Posterior vena cava (tissue), 2 donors: ENCODE results near the gene PTTG1IP. TPM values are rescaled to one million over a fixed set of nuclear protein-coding genes. Genes with fewer than 3 reads are reported as not detected.
"Not testable (repeated sequence)": the region's sequence is repeated elsewhere in the genome, so short reads cannot be mapped to it uniquely, and the experiment has no call there.

Experiments used
- DNase-seq: peaks from one replicate; pipeline ENCODE4 v3.0.0-alpha.2; 2020; ENCODE audit warnings: low spot score
- intact Hi-C, 2 donors: fragments of 100-400 bp; cut with DNase I; formaldehyde crosslinking; loops; one replicate each; pipeline versions ENCODE4 v1.14.1 to v1.14.2; 2022 to 2023
- total RNA-seq, 2 donors: library from RNA; stranded (reverse); fragmentation: NEBNext Ultra II Directional; extraction: Animal tissue kit (Norgen Biotek cat#: 25700); gene quantifications; one replicate each; pipeline ENCODE4 v1.2.1, GENCODE V29; 2021
- donor health status: DM: yes; HTN: yes; CAD: no.
- donor health status: DM: yes; HTN: yes; CAD: no.

Gene PTTG1IP
- total RNA-seq, 2 donors from 2014 or later = 202 to 246 TPM

DNA sequence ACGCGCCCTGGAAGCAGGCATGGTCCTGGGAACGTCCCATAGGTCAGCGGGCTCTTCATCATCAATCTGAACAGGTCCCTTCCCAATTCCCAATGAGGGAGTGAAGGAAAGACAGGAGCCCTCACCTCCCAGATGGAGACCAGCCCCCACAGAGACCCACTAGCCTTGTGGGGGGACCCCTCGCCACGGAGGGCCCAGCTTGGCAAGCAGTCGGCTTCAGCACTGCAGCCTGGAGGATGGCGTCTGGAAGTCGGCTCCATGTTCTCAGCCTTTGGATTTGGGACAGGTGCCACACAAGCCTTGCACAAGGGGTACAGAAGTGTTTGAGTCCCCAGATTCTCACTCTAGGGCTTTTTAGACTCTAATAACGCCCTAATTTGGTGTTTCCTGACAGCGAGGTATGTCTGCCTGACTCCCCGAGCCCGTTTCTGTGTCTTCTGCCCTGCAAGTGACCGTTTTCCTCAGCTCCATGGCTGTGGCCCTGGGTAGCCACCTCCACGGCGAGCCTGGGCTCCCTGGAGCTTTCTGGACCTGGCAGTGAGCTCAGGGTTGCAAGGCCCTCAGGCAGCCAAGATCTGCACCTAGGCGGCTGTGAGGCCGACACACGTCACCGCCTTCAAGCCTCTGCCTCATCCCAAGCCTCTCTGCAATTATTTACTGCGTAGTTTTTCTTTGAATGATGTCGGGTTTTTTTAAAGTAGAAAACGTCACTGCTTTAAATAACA is 30.6 kb downstream of the PTTG1IP start:
- DNase-seq = no peak
- intact Hi-C loops = no loop called here

DNA sequence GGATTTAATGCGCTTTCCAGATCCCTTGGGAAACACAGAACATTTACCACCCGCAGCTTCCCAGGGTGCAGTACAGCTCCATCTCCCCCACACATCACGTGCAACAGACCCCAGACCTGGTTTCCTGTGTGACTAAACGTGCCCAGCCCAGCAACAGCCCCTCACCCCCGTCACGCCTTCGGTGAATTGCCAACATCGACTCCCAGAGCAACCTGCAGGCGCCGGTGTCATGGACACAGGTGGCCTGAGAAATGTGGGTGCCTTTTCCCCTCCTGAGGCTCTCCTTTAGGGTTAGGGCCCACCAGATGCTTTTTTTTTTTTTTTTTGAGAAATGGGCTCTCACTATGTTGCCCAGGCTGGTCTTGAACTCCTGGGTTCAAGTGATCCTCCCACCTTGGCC is 31.4 kb downstream of the PTTG1IP start:
- intact Hi-C loops = no loop called here
- no peak for DNase-seq

DNA sequence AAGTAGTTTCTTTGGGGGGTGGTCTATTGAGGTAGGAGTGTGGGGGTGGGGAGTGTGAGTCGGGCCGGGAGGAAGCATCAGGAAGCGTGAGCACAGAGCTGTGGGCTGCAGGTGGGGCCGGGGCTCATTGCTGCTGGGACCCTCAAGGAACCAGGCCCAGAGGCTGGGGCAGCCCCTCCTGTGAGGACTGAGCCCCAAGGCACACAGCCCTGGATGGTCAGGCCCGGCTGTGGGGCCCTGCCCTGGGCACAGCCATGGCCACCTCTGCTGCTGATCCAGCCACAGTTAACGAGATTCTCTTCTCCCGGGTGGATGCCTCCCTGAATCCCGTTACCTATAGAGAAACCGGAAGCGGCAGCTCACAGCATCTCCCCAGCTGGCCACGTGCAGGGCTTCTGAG is 32.7 kb downstream of the PTTG1IP start:
- intact Hi-C loops = no loop called here
- DNase-seq = no peak

DNA sequence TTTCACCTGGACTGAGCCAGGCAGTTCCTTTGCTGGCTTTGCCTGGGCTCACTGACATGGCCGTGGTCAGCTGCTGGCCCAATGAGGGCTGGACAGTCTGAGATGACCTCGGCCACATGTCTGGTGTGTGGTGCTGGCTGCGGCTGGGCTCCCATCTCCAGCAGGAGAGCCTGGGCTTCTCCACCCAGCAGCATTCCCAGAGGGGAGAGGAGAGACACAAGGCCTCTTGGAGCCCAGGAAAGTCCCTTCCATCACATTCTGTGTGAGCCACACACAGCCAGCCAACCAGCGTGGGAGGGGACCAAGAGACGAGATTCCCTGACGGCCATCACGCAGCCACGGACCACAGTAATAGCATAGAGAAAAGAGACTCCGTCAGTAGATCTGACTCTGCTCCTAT is 34.5 kb downstream of the PTTG1IP start:
- intact Hi-C loops = no loop called here
- DNase-seq = no peak

DNA sequence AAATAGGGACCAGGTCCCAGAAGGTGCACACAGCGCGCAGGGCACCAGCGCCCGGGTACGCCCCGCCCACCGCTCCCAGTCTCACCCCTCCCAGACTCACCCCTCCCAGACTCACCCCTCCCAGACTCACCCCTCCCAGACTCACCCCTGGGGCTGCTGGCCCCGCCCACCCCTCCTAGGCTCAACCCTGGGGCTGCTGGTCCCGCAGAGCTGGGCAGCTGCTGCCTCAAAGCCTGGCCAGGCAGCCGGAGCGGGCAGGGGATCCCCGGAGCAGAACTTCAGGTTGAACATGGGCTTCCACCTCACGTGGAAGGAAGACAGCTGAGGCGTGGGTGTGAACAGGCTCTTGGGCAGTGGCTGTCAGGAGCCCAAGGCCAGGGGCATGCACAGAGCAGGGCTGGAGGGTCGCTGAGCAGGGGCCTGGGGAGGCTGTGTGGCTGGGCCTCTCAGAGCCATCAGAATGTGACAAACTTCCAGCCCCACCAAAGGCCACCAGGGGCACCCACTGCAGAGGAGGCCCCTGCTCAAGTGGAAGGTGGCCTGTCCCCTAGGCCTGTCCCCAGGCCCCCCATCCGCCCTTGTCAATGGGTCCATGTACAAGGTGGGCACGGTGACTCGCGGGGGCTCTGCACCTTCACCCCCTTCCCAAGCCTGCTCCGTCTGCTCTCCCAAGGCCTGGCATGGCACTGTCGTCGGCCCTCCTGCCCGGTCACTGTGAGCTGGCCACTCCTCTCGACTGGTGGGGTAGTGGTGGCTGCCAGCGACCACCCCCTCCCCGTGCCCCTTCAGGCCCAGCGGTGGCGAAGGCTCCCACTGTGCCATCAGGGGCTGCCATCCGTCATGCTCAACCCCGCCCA is 35.2 kb downstream of the PTTG1IP start:
- no peak for DNase-seq
- intact Hi-C loops = no loop called here

DNA sequence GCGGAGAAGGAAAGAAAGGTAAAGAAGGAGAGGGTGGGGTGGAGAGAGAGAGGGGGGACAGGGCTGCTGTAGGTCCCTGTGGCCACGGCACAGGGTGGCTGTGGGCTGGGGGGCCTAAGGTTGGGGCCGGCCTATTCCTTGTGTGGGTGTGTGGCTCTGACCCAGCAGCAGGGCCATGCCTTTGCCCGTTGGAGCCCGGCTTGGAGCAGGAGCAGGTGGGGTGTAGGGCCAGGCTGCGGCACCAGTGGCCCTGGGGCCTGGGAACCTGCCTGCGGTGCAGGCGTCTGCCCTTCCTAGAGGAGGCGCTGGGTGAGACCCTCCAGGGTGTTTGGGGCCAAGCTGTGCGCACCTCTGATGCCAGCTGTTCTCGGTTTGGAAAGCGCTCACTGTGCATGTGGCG is 36.0 kb downstream of the PTTG1IP start:
- no peak for DNase-seq
- intact Hi-C loops = no loop called here

- intact Hi-C loops = no loop called here
- peak; percentile 81 for DNase-seq
Measured at GRCh38 chr21:44836666-44837471, 36.6 kb downstream of the PTTG1IP start.

- intact Hi-C loops = no loop called here
- no peak for DNase-seq
Measured at GRCh38 chr21:44836349-44836665, 37.2 kb downstream of the PTTG1IP start.

DNA sequence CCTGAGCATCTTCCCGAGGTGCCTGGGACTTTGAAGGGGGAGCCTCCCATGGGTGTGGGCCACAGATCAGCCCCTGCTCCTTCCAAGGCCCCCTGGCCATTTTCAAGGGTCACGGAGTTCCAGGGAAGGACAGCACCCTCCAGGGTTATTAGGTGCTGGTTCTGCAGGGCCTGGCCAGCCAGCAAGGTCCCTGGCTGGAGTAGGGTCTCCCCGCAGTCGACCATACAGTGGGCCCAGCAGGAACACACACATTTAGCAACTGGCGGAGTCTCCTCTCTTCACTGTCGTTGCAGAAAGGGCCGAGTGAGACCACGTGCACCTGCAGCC is 37.9 kb downstream of the PTTG1IP start:
- intact Hi-C loops = no loop called here
- DNase-seq = no peak

GRCh38 chr21:44834951-44835646 is 38.4 kb downstream of the PTTG1IP start:
- intact Hi-C loops = no loop called here
- DNase-seq = peak; percentile 73

DNA sequence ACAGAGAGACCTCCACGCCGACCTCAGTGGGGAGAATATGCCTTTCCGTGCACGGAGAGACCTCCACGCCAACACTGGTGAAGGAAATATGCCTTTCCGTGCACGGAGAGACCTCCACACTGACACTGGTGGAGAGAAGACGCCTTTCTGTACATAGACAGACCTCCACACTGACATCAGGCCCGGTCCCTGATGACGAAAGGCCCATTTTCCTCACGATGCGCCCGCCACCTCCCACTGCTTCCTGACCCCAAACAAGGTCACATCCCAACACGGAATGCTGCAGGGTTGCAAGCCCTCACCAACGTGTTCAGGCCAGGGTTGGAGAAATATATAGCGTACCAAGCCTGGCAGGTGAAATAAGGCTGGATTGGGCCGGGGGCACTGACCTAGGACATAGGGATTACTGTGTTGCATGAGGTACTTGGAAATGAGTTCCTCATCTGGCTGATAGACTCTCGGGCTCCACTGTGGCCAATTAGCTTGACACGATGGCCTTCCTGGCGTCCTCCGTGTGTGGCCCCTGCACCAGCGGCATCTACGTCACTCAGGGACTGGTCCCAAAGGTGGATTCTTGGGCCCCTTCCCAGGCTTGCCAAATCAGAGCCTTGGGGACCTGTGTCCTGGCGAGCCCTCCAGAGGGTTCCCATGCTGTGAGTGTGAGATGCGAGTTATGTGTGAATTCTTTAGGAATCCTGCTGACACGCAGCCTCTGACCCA is 39.1 kb downstream of the PTTG1IP start:
- intact Hi-C loops = no loop called here

GRCh38 chr21:44833663-44834062 is 39.8 kb downstream of the PTTG1IP start:
- DNase-seq = no peak
- intact Hi-C loops = no loop called here

More for the DNA sequence above, 39.1 kb downstream of the PTTG1IP start:
- DNase-seq = no peak

- DNase-seq, intact Hi-C loops: not testable (repeated sequence)
Measured at GRCh38 chr21:44832516-44833255, 40.8 kb downstream of the PTTG1IP start.

- no peak for DNase-seq
- intact Hi-C loops = no loop called here
Measured at GRCh38 chr21:44831227-44831860, 42.1 kb downstream of the PTTG1IP start.

GRCh38 chr21:44829507-44830092 is 43.9 kb downstream of the PTTG1IP start:
- no peak for DNase-seq
- intact Hi-C loops = no loop called here

GRCh38 chr21:44828362-44829056 is 45.0 kb downstream of the PTTG1IP start:
- DNase-seq = no peak
- intact Hi-C loops = no loop called here

DNA sequence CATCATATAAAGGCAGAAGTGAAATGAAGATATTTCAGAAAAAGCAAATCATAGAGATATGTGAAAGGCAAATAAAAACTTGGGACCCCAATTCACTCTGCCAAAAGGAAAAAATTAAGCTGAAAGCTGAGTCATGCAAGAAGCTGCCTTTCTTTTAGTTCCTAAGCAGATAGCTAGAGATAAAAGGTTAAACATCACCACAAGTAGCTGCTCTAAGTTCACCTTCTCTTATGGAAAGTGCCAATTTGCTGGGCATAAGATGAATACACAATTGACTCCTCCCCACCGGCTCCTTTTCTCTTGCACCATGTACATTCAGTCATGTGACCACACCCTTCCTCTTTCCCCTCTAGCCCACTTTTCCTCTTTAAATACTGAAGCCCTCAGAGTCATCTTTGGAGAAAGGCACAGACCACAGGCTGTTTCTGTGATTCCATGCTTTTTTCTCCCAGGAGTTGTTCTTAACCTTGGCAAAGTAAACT is 50.3 kb downstream of the PTTG1IP start:
- DNase-seq = no peak
- intact Hi-C loops = no loop called here
